GM11168 (cell line): ENCODE data around the gene FAM163A.

Experiments
- in situ Hi-C: fragments of 300-500 bp; cut with MboI; formaldehyde crosslinking; loops from one replicate; pipeline ENCODE4 v1.12.0; 2022; ENCODE audit warnings: low sequenced_read_pairs; ENCODE audit not compliant: unreplicated experiment

FAM163A gene

DNA sequence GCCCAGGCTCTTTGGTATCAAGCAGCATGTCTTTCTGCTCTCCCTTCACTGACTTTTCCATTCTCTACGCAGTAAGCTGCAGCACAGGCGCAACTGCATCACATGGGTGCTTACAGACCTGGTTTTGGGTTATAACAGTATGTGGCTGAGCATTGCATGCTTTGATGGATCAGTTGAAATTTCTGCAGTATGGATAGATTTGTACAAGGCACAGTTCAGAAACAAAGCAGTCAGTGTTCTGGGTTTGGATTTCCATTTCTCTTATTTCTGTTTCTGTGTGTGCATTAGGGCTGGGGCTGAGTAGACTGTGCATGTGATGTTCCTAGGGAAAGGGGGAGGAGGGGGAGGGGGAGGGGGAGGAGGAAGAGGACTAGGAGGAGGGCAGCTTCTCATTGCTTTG lies 4.5 kb downstream of the FAM163A start:
- in situ Hi-C loops: no loop called here

DNA sequence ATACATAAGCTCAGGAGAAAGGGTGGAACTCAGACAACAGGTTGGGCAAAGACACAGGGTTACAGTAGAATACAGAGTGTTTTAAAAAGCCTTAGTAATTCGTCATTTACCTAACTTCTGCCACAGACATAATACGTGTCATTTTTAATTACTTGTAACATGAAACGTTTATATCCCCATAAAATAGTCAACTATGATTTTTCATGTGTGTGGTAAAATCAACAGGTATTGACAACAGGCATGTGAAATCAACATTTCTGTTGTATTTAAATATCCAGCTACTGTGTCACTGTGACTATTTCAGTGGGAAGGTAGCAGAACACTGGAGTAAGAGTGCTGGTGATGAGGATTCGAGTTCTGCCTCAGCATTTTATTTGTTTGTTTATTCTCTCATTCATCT lies 5.7 kb downstream of the FAM163A start:
- in situ Hi-C loops: no loop called here

DNA sequence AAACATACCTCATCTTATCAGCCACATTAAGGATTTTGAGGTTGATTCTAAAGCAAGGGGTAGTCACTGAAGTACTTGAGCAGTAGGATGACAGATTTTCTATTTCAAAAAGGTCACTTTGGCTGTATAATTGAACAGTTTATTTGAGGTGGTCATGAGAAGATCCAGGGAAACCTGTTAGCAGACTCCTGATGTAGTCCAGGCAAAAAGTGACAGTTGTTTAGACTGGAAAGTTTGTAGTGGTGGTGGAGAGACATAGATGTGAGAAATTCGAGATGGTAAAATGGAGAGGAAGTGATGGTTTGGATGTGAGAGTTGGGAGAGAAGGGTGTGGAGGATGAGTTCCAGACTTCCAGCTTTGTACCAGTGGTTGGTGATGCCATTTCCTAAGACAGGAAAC lies 7.5 kb downstream of the FAM163A start:
- in situ Hi-C loops: no loop called here

DNA sequence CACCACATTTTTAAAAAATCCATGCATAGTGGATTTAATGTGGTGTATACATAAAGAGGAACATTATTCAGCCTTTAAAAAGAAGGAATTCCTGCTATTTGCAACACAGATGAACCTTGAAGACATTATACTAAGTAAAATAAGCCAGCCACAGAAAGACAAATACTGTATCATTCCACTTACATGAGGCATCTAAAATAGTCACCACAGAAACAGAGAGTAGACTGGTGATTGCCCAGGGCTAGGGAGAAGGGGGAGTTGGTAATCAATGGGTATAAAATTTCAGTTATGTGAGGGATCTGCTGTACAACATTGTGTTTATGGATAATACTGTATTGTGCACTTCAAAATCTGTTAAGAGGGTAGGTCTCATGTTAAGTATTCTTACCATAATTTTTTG lies 10.0 kb downstream of the FAM163A start:
- in situ Hi-C loops: no loop called here

DNA sequence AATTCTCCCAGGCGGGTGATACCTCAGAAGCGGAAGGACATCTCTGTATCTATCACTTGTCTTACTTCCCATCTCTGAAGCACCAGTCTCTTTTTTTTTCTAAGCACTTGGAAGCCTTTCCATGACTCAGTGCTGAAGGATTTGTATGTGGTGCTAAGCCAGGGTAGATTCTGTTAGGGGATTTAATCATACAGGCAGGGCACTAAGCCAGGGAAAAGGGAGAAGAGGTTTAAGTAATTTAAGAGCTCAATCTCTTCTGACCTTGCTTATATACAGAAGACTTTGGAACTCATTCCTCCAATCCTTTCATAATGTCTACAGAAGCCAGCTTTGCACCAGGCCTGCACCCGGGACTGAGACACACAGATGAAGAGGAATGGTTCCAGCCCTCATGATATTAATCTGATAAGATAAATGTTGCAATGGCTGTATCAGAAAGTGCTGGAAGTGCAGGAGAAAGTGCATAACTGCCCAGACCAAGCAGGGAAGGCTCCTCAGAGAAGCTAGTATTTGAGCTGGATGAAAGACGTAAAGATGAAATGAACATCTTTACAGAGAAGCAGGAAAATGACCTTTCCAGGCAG lies 11.0 kb downstream of the FAM163A start:
- in situ Hi-C loops: no loop called here

DNA sequence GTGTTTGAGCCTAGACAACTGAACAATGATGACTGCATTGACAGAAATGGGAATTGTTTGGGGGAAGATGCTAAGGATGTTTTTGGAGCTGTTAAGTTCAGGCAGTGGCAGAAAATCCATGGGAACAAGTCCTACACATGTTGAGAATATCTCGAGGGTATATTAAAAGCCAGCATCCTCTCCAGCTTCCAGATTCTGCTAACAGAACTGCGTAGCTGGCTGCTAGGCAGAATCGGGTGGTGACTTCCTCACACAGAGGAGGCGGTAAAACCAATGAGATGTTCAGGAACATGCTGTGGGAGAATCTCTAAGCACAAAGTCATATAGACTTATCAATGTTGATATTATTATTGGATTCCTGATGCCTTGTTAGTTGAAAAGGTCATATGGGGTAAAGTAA lies 14.8 kb downstream of the FAM163A start:
- in situ Hi-C loops: no loop called here

DNA sequence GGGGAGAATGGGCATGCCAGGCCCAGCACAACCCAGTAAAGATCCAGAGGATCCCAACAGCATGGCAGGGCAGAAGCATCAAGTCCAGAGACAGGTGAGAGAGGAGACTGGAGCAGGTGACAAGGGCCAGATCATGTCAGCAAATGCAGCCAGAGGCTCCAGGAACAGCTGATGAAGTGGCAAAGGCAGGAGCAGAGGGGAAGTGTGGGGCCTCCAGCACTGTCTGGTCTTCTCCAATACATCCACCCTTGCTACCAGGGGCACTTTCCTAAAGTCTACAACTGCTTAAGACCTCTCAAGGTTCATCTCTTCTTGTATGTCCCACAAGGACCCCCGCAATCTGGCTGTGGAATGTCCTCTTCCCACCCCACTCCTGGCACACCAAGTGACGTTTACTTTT lies 17.4 kb downstream of the FAM163A start:
- in situ Hi-C loops: no loop called here

DNA sequence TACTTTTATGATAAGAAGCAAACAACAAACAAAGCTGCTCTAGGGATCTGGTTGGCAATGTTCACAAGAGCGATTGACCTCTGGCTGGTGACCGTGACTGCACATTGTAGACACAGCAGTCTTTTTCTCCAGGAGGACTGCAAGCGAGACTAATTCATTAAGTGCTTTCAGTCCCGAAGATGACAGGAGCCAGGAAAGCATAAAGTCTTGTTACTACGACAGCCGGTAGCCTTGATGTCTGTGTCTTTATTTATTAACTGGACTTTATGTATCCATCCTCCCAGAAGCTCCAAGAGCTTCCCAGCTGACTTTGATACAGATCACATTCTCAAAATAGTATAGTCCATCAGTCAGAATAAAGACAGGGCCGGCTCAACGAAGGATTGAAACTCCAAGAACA lies 18.2 kb downstream of the FAM163A start:
- in situ Hi-C loops: no loop called here

DNA sequence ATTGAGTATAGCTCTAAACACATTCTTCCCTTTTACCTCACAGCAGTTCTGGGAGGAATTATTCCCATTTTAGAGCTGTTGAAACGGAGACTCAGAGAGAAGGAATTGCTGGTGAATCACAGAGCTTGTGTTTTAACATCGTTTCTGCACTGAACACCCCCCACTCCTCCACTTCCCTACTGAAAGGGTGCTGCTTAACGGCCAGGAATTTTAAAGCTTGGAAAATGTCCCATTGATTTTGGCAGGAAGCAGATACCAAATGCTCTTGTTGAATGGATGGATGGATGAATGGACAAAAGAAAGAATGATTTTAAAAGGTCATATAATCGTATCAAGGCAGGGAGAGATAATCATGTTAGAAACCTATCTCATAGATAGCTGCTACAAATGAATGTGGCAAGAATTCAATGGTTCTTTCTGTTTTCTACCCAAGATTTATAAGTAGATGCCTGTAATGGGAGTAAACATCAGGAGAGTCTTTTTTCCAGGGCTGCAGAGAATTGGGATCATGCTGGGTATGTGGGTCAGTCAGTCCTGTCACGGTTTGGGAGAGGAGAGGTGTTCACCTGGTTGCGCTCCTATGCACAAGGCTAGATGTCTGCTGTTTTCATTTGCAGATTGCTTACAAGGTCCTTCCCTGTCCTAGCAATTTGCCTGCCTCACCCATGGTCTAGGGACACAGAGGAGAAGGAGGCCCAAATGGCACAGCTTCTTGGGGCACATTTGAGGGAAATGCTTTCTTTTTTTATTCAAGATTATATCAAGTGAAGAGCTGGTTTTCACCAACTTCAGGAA lies 19.0 kb downstream of the FAM163A start:
- in situ Hi-C loops: no loop called here

DNA sequence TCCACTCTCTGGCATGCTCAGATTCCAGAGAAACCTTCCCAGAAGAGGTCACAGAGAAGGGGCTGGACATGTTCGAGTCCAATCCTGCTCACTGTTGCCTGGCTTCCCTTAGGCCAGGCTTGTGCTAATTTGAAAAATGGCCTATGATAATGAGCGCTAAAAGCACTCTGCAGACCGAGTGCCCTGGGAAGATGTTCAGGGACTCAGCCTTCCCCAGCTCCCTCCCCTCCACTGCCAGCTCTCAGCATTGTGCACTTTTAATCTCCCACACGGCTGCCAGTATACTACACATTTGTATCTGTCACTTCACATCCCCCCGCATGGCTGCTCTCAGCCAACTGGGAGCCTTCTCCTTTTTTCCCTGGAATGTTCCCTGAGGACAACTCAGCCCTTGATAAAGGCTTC lies 24.1 kb downstream of the FAM163A start:
- in situ Hi-C loops: no loop called here

DNA sequence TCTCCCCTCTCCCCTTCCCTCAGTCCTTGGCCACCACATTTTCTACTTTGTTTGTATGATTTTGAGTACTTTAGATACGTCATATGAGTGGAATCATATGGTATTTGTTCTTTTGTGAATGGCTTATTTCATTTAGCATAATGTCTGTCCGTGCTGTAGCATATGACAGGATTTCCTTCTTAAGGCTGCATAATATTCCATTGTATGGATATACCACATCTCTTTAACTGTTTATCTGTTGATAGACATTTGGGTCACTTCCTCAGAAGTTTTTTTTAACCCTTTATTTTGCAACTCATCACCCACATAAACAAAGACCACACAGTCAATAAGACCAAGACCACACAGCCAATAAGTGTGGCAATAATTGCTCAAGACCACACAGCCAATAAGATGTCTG lies 24.9 kb downstream of the FAM163A start:
- in situ Hi-C loops: no loop called here

DNA sequence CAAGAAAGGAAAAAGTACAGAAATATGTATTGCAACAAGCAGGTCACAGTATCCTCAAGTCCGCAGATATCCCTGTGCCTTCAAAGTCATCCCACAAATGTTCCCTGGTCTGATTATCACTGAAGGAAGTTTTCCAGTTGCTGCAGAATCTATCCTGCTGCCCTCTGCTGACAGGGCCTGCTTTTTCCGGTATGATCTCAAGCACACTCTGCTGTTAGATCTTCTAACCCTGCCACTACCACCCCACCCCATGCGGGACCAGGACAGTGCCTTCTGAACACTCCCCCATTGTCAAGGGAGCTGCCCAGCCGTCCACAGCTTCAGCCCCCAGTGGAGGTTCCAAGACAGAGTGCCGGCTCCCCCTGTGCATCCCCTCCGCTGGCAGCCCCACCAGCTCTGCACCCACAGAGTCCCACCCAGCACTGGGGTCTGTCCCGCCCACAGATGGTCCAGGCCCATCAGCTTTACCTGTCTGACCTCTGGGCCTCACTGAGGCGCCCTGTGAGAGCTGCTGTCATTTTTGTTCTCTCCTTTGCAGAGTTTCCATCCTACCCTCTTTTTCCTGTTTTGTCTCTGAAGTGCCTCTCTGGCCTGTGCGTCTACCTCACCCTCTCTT lies 27.9 kb downstream of the FAM163A start:
- in situ Hi-C loops: no loop called here

DNA sequence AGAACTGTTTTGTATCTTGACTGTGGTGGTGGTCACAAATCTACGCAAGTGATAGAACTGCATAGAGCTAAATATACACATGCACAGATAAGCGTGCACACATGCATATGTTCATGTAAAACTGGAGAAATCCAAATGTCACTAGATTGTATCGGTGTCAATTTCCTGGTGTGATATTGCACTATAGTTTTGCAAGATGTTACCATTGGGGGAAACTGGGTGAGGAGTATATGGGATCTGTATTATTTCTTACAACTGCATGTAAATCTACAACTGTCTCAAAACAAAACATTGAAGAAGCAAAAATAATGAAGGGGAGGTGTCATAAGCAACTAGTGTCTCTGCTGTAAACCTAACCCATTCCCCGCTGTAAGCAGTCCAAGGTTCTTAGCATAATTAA lies 30.2 kb downstream of the FAM163A start:
- in situ Hi-C loops: no loop called here

DNA sequence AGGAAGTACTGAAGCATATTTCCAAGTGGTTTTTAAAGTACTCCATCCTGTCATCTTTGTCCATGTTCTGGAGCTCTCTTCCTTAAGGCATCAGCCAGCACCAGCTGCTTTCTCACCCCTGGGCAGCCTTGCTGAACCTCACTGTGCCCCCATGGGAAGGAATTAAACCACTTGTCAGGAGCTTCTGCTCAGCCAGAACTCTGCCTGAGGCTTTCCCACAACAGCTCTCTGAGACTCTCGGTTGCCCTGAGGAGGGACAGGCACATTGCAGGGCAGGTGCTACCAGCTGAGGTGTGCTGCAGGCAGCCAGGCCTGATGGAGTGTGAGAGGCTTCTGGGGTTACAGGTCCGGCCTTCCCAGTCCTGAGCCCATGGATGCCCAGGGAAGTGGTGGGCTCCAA lies 30.9 kb downstream of the FAM163A start:
- in situ Hi-C loops: no loop called here

DNA sequence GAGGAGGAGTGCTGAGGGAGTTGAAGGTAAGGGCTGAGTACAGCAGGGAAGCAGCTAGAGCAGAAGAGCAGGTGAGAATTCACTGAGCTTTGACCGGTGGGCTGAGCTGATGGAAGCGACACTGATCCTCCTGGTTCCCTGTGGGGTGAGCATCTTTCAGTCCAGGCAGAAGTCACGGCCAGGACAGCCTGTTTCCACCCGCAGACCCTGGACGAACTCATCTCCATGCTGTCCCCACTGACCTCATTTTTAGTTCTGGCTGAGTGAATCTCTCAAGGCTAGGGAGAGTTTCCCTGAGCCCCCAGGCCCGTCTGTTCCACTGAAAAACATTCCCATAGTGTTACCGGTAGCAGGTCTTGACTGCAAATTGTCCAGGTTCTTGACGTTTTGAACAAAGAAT lies 31.5 kb downstream of the FAM163A start:
- in situ Hi-C loops: no loop called here

DNA sequence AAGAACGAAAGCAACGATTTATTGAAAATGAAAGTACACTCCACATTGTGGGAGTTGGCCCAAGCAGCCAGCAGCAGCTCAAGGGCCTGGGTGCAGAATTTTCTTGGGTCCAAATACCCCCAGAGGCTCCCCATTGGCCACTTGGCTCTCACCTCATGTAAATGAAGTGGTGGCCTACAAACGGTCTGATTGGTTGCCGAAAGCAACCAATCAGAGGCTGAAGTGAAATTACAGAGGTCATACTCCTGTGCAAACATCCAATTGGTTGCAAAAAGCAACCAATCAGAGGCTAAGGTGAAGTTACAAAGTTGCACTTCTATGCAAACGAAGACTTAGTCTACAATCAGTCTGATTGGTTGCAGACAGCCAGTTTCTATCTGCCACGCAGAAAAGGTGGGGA lies 31.9 kb downstream of the FAM163A start:
- in situ Hi-C loops: loop anchor here (25.0 kb wide), 1 partner anchor 388 kb away; no protein-coding TSS in a partner anchor

DNA sequence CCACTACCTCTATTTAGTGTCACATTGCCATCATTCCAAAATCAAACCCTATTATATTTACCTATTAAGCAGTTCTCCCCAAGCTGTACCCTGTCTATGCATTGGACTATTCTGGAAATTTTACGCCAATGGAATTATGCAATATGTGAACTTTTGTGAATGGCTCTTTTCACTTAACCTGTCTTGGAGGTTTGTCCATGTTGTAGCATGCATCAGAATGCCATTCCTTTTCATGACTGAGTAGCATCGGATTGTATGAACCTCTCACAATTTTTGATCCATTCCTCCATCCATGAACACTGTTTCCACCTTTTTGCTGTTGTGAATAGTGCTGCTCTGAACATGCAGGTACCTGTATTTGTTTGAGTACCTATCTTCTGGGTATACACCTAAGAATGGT lies 33.7 kb downstream of the FAM163A start:
- in situ Hi-C loops: loop anchor here (25.0 kb wide), 1 partner anchor 390 kb away; no protein-coding TSS in a partner anchor

DNA sequence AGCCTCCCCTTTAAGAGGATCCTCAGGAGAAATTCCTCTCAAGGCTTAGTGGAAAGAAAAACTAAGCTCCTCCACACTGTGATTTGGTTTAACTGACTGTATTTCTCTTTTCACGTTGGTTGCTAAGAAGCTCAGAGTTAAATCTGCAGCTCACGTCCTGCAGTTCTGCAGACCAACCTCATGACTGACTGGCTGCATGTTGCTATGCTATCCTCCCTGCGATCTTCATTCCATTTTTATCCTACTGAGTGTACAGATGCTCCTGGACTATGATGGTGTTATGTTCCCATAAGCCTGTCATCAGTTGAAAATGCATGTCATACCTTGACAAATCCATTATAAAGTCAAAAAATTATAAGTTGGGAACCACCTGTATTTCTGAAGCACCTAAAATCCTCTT lies 34.6 kb downstream of the FAM163A start:
- in situ Hi-C loops: loop anchor here (25.0 kb wide), 1 partner anchor 390 kb away; no protein-coding TSS in a partner anchor

DNA sequence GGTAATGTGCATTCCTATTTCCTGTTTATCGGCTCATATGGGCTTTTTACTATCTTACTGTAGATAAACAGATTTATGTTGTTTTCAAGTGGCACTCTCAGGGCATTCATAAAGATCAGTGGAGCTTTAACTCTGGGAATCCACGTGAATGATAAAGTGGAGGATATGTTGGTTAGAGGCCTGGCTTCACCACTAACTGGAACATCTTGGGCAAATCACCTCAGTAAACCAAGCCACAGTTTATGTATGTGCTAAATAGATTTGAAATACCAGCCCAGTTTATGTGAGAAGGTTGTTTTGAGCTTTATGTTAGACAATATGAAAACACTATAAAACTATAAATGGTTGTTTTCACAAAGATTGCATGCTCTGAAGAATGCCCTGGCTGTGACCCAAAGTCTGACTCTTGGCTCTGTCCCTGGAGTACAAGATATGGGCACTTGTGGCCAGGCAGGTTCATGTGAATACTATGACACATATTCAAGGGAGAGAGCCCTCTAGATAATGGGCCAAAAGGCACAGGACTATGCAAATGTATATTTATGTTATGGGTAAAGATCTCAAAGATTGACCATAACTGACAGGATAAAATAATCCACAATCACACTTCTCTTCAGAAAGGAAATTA lies 36.7 kb downstream of the FAM163A start:
- in situ Hi-C loops: loop anchor here (25.0 kb wide), 1 partner anchor 392 kb away; no protein-coding TSS in a partner anchor

DNA sequence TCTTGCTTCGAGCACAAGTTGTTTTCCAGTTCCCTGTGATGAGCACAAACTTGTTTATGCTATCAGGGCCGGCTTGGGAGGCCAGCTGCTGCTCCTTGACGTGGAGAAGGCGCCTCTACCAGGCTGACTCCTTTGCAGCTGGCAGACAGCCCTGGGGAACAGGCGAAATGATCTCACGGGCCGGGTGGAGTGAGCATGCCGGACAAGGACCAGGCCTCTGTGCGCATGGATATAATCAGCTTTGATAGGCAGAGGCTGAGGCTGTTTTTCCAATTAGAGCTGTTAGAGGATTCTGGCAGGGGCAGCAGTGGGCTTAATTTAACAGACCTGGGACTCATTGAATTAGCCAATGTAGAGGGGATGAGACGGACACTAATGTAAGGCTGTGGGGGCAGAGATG lies 38.9 kb downstream of the FAM163A start:
- in situ Hi-C loops: loop anchor here (25.0 kb wide), 1 partner anchor 395 kb away; no protein-coding TSS in a partner anchor

DNA sequence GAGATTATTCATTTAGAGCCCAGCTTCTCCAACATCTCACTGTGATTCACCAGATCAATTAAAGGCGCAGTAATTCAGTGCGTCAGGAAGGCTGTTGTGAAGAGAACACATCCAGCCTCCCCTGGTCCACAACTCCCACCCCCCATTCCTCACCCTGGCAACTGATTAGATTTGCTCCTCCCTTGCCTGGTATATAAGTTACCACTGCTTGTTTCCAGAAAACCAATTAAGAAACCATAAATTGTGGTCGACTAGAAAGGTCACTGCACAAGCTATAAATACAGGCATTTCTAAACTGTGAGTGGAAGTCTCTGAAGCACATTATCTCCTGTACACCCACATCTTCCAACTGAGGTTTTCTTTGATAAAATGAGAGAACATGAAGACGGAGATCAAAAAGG lies 41.9 kb downstream of the FAM163A start:
- in situ Hi-C loops: loop anchor here (25.0 kb wide), 1 partner anchor 398 kb away; no protein-coding TSS in a partner anchor
